OCI-LY1 (cell line): ENCODE results near the gene JAKMIP2.

Source experiments
- EZH2 ChIP-seq: fragments of 200-600 bp; sonication (generic), shearing (Covaris generic); IDR thresholded peaks from 2 replicates; pipeline ENCODE4 v1.8.0; 2017; ENCODE audit warnings: borderline replicate concordance, mixed run types, mild to moderate bottlenecking, antibody characterized with exemption, low read length, moderate library complexity, mixed read lengths
- TF ChIP-seq, protein P1 (sequence below): fragments of 200-600 bp; sonication (generic), shearing (Covaris generic); IDR thresholded peaks from 2 replicates; pipeline ENCODE4 v1.5.1; 2017; ENCODE audit warnings: mild to moderate bottlenecking, antibody characterized with exemption, low read length, moderate library complexity, mixed read lengths

DNA sequence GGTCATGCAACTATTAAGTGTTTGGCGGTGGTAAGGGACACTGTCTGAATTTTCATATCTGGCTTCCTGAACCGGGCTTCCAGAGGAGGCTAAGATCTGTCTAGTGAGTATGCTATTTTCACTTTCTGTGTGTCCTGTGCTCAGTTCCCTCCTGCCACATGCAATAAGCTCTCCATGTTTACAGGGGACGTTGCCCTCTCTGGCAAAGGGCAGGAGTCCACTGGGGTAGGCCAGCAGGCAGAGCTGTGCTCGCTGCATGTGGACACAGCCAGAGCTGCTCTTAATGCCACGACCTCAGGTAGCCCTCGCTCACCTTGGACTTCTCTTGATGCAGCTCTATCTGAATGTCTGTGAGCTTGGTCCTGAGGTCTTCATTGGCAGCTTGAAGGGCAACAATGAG lies 111.2 kb downstream of the JAKMIP2 start:
- TF ChIP-seq, protein P1, sequence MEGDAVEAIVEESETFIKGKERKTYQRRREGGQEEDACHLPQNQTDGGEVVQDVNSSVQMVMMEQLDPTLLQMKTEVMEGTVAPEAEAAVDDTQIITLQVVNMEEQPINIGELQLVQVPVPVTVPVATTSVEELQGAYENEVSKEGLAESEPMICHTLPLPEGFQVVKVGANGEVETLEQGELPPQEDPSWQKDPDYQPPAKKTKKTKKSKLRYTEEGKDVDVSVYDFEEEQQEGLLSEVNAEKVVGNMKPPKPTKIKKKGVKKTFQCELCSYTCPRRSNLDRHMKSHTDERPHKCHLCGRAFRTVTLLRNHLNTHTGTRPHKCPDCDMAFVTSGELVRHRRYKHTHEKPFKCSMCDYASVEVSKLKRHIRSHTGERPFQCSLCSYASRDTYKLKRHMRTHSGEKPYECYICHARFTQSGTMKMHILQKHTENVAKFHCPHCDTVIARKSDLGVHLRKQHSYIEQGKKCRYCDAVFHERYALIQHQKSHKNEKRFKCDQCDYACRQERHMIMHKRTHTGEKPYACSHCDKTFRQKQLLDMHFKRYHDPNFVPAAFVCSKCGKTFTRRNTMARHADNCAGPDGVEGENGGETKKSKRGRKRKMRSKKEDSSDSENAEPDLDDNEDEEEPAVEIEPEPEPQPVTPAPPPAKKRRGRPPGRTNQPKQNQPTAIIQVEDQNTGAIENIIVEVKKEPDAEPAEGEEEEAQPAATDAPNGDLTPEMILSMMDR = no peak
- no peak for TF ChIP-seq EZH2
